Ovary (tissue), 3 donors: ENCODE measurements around the gene SPIN4.
"Not testable (repeated sequence)": the region's sequence is repeated elsewhere in the genome, so short reads cannot be mapped to it uniquely, and the experiment has no call there.

ENCODE experiments used
- CTCF ChIP-seq, 3 donors: fragments of 450-650 bp in 2 of 3; fragments of 200-600 bp in 1 of 3; IDR thresholded peaks; one replicate each; pipeline versions ENCODE4 v1.5.1 to v1.8.0; 2016 to 2022; ENCODE audit warnings: antibody characterized with exemption in 3 of 3, mild to moderate bottlenecking in 1 of 3
- EP300 ChIP-seq: sonication (generic); formaldehyde crosslinking; IDR thresholded peaks from one replicate; pipeline ENCODE4 v1.6.1; 2017; ENCODE audit warnings: antibody characterized with exemption
- POLR2A ChIP-seq: fragments of 450-650 bp; IDR thresholded peaks from one replicate; pipeline ENCODE4 v1.6.1; 2017; ENCODE audit warnings: antibody characterized with exemption, mild to moderate bottlenecking, moderate library complexity
- donor health status: DM: no; HTN: no; CAD: no.

- not testable (repeated sequence) for TF ChIP-seq CTCF (IDR thresholded peaks at IDR 0.05); POLR2A; EP300
Observed at GRCh38 chrX:63393094-63393493, 42.0 kb upstream of the SPIN4 start.
